ENCODE measurements around the gene IL17C. TPM values are rescaled to one million over a fixed set of nuclear protein-coding genes. Genes with fewer than 3 reads are reported as not detected.

Gene IL17C
- total and polyA plus RNA-seq, 3 donors from 2014 or later, result 0.75 to 1.5 (median 0.99) TPM

GRCh38 chr16:88649924-88650748 lies 11.8 kb downstream of the IL17C start:
- H3K36me3 ChIP-seq (ENCODE audit: low read depth, missing control alignments), result no peaks in the 10 kb centered on the region
- TF ChIP-seq POLR2A (IDR thresholded peaks at IDR 0.05) (no peak), CTCF (IDR thresholded peaks at IDR 0.05) (no peak)
- no peaks in the 10 kb centered on the region for H3K9me3 ChIP-seq
- no peaks in the 10 kb centered on the region for H3K27me3 ChIP-seq
- H3K4me1 ChIP-seq, result peaks cover 5% of the 10 kb centered on the region
- intact Hi-C loops (cut with DNase I; ENCODE audit: low total_unique reads), result no loop called here
- DNase-seq, result no peak
- peak overlapping the region; percentile 47 to 65 for H3K4me3 ChIP-seq
- WGBS, 2 donors, result 21 to 45% methylated on average over 19 to 36 of the region's 37 CpGs
- peak overlapping the region in 1 of 2 donors; percentile 30 for H3K27ac ChIP-seq

GRCh38 chr16:88650749-88651275 lies 12.4 kb downstream of the IL17C start, which contains the start of gene CYBA:
TSS of gene CYBA (minus strand) at chr16:88651053. CDS start at chr16:88651013, 40 bp downstream.
- no peaks in the 10 kb centered on the region for H3K9me3 ChIP-seq
- H3K4me1 ChIP-seq, result peaks cover 5% of the 10 kb centered on the region
- H3K27me3 ChIP-seq, result no peaks in the 10 kb centered on the region
- peak within 1 kb of the TSS; percentile 47 to 65 for H3K4me3 ChIP-seq
- 4 to 24% methylated on average over 5 to 35 of the region's 41 CpGs for WGBS, 2 donors
- H3K36me3 ChIP-seq (ENCODE audit: low read depth, missing control alignments), result no peaks in the 10 kb centered on the region
- peak within 1 kb of the TSS in 1 of 2 donors; percentile 30 for H3K27ac ChIP-seq
- TF ChIP-seq CTCF (IDR thresholded peaks at IDR 0.05) (no peak), POLR2A (IDR thresholded peaks at IDR 0.05) (no peak)
- intact Hi-C loops (cut with DNase I; ENCODE audit: low total_unique reads), result no loop called here
- peak; percentile 36 for DNase-seq

- intact Hi-C loops (cut with DNase I; ENCODE audit: low total_unique reads), result no loop called here
- DNase-seq, result no peak
- H3K36me3 ChIP-seq (ENCODE audit: low read depth, missing control alignments), result no peaks in the 10 kb centered on the region
Observed at GRCh38 chr16:88651276-88651988, 13.1 kb downstream of the IL17C start.

More at GRCh38 chr16:88651276-88651988, 13.1 kb downstream of the IL17C start:
- Histone ChIP-seq H3K9me3 (no peaks in the 10 kb centered on the region), H3K4me1 (peaks cover 5% of the 10 kb centered on the region), H3K27me3 (no peaks in the 10 kb centered on the region), H3K27ac (no peak overlapping the region), H3K4me3 (peak overlapping the region; percentile 47 to 65)
- 30 to 64% methylated on average over 2 to 24 of the region's 24 CpGs for WGBS, 2 donors
- TF ChIP-seq POLR2A (IDR thresholded peaks at IDR 0.05) (no peak), CTCF (IDR thresholded peaks at IDR 0.05) (no peak)

Measured in testis (tissue), 3 donors.